HCT116 (cell line): ENCODE data around the gene C19orf44.

Source experiments
- CTCF ChIP-seq, 3 experiments: fragments of 200-600 bp in 1 of 3; sonication (generic) in 1 of 3; IDR thresholded peaks in 2 of 3; conservative IDR thresholded peaks in 1 of 3; 2 replicates each; pipeline ENCODE4 v1.5.1; 2012 to 2017; ENCODE audit warnings: low read depth in 2 of 3, low read length in 2 of 3, antibody characterized with exemption in 1 of 3, borderline replicate concordance in 1 of 3, control low read depth in 1 of 3, mild to moderate bottlenecking in 1 of 3, mixed read lengths in 1 of 3, mixed run types in 1 of 3, moderate library complexity in 1 of 3; ENCODE audit not compliant: insufficient read depth in 1 of 3
- ELF1 ChIP-seq: IDR thresholded peaks from 2 replicates; pipeline ENCODE4 v1.6.1; 2012; ENCODE audit warnings: low read depth, borderline replicate concordance
- EZH2 ChIP-seq: fragments of 200-600 bp; sonication (generic); IDR thresholded peaks from 2 replicates; pipeline ENCODE4 v1.6.1; 2017; ENCODE audit warnings: antibody characterized with exemption, mixed run types
- EZH2phosphoT487 ChIP-seq: fragments of 200-600 bp; IDR thresholded peaks from 2 replicates; pipeline ENCODE4 v1.6.1; 2018; ENCODE audit warnings: antibody characterized with exemption, borderline replicate concordance
- POLR2A ChIP-seq: IDR thresholded peaks from 2 replicates; pipeline ENCODE4 v1.7.0; 2011; ENCODE audit warnings: borderline replicate concordance; ENCODE audit not compliant: insufficient read depth, insufficient read length; ENCODE audit errors: extremely low read depth
- POLR2AphosphoS5 ChIP-seq: IDR thresholded peaks from 2 replicates; pipeline ENCODE4 v1.6.1; 2011; ENCODE audit warnings: mild to moderate bottlenecking, low read depth, low read length, moderate library complexity
- REST ChIP-seq: IDR thresholded peaks from 2 replicates; pipeline ENCODE4 v1.6.1; 2012; ENCODE audit warnings: low read depth
- ZNF274 ChIP-seq: fragments of 200-500 bp; sonication (Bioruptor generic); IDR thresholded peaks from 2 replicates; pipeline ENCODE4 v1.6.1; 2014; ENCODE audit warnings: mild to moderate bottlenecking, low read depth, low read length, inconsistent platforms

- TF ChIP-seq CTCF (IDR thresholded peaks at IDR 0.05 in 2 of 3, conservative IDR thresholded peaks at IDR 0.05 in 1 of 3; ENCODE audit: borderline replicate concordance in 1 of 3, insufficient read depth in 1 of 3, low read depth in 2 of 3, low read length in 2 of 3) (no peak), ZNF274 (no peak), REST (no peak), POLR2A (no peak), EZH2 (no peak), POLR2AphosphoS5 (no peak), EZH2phosphoT487 (no peak), ELF1 (no peak)
These were observed 31.0 kb upstream of the C19orf44 start for GRCh38 chr19:16465239-16465638.
